ENCODE data around the gene HEXD. TPM values are rescaled to one million over a fixed set of nuclear protein-coding genes. Genes with fewer than 3 reads are reported as not detected.

Gene HEXD
- total RNA-seq, 4 donors from 2014 or later, result 47.0 to 160 (median 105) TPM

DNA sequence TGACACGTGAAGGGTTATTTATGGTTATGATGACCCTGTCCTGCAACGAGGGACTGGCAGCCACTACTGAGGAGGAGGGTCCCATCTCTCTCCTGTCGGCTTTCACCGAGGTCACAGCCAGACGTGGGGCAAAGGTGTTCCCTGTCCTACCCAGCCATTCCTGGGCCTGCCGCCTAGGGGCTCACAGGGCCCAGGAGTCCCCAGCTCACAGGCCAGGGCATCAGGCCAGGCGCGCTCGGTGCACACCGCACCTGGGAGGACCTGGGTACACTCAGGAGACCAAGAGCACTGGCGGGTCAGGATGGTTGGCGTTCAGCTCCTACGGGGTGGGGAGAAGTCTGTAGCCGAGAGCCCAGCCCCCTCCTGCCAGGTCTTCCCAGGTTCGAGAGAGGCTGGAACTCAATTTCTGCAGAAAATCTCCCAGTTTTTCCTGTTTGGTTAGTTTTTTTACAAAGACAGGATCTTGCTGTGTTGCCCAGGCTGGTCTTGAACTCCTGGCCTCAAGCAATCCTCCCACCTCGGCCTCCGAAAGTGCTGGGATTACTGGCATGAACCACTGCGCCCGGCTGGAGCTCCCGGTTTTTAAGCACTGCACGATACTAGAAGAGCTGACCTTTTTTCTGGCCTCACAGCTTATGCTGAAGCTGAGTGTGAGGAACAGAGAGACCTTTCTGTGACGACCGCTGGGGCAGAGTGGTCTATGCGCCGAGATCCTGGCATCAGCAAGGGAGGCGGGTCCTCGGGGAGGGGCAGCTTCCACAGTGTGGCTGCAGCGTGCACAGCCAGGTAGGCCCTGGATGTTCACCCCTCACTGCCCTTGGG lies 24.7 kb downstream of the HEXD start:
- TF ChIP-seq, protein P1, sequence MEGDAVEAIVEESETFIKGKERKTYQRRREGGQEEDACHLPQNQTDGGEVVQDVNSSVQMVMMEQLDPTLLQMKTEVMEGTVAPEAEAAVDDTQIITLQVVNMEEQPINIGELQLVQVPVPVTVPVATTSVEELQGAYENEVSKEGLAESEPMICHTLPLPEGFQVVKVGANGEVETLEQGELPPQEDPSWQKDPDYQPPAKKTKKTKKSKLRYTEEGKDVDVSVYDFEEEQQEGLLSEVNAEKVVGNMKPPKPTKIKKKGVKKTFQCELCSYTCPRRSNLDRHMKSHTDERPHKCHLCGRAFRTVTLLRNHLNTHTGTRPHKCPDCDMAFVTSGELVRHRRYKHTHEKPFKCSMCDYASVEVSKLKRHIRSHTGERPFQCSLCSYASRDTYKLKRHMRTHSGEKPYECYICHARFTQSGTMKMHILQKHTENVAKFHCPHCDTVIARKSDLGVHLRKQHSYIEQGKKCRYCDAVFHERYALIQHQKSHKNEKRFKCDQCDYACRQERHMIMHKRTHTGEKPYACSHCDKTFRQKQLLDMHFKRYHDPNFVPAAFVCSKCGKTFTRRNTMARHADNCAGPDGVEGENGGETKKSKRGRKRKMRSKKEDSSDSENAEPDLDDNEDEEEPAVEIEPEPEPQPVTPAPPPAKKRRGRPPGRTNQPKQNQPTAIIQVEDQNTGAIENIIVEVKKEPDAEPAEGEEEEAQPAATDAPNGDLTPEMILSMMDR (IDR thresholded peaks at IDR 0.05; ENCODE audit: low read depth), result no peak

DNA sequence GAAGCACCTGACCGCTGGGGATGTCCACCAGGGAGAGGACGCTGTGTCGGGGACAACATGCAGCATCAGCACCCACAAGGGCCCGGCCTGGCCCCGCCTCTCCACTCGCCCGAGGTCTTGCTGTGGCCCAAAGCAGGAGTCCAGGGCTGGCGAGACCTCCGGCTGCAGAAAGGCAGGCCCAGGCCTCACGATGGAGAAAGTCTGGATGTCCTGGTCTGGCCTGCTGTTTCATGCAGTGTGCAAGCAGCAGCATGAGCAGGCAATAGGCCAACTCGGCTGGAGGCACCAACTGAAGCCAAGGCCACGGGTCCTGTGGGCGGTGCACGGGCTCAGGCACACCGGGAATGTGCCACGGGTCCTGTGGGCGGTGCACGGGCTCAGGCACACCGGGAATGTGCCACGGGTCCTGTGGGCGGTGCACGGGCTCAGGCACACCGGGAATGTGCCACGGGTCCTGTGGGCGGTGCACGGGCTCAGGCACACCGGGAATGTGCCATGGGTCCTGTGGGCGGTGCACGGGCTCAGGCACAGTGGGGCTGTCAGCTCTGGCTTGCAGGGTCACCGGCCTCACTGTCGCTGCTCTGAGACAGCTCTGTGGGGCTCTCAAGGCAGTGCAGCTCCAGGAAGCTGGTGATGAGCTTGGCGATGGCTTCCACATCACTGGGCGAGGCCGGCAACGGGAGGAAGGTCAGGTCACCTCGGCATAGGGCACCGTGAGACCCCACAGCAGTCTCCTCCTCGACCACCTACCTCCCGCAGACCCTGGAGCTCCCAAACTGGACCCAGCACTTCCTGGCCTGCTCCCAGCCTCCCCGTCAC lies 25.5 kb downstream of the HEXD start:
- TF ChIP-seq, protein P1 (IDR thresholded peaks at IDR 0.05; ENCODE audit: low read depth), result no peak

DNA sequence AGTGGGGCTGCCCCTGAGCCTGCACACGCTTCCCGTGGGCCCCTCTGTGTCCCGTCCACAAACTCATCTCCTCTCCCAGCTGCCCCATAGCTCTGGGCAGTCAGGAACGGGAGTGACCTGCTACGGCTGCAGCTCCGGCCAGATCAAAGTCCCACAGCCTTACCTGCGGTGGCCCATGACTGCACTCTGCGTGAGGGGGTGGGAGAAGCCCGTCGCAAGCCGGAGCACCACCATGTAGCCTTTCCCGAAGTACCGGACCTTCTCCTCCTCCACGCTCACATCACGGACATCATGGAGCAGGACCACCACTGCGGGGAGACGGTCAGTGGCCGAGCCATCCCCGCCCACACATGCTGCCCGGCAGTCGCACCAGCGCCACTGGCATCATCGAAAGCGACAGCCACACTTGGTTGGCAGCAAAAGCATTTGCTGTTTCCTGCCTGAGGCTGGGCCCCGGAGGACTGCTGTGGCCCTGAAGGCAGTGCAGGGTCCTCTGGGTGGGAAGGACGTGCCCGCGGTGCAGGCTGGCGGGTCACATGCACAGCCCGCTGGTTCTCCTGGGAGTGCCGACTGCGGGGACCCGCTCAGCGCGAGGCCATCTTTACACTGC lies 26.2 kb downstream of the HEXD start:
- TF ChIP-seq, protein P1 (IDR thresholded peaks at IDR 0.05; ENCODE audit: low read depth), result no peak

DNA sequence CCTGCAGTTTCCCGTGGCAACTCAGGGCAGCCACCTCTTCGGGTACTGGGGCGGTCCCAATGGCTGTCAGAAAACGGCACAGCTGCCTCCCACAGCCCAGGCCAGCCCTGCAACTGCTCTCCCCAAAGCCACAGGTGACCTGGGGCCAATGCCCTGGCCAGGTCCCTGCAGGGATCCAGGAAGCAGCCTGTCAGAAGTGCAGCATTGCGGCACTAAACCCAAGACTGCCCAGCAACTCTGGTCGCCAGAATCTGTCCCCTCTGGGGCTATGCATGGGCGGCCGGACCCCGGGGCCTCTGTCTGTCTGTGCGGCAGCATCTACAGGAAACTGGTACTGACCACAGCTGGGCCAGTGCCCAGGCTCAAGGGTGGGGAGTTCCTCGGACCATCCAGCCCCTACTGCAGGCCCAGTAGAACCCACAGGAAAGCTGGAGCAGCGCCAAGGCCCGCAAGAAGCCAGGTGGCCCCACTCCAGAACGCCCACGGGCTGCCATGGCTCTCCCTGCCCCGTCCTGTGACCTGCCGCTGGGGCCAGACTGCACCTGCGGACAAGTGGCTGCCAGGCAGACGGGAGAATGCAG lies 26.9 kb downstream of the HEXD start:
- TF ChIP-seq, protein P1 (IDR thresholded peaks at IDR 0.05; ENCODE audit: low read depth), result no peak

DNA sequence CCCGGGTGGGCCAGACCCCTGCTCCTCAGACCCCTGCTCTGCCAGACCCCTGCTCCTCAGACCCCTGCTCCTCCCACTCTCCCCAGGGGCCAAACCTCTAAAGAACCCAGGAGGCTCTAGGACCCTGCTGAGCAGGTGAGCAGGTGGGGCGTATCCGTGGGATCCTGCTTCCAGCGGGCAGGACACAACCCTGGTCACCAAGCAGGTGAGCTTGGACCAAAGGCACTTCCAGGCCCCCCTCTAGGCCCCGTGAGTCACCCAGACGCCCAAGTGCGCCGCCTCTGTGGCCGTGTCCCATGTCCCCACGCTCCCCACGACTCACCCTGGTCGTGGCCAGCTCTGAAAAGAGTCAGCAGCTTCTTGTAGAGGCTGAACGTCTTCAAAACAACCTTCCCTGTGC lies 27.4 kb downstream of the HEXD start:
- TF ChIP-seq, protein P1 (IDR thresholded peaks at IDR 0.05; ENCODE audit: low read depth), result no peak

DNA sequence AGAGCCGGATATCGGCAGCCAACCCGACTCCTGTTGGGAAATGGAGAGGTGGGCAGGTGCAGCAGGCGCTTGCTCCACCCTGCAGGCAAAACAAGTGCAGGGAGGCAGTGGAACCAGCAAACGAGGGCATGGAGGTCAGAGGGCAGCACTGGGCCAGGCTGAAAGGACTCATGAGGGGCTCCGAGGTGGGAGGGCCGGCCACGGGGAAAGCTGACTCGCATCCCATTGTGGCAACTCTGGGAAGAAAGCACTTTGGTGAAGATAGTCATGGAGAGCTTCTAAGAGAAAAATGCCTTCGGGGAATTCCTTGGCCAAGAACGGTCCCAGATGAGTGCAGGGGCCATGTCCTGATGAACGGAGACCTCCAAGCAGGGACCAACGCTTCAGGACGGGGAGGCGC lies 28.0 kb downstream of the HEXD start:
- TF ChIP-seq, protein P1 (IDR thresholded peaks at IDR 0.05; ENCODE audit: low read depth), result no peak

Measured in subcutaneous adipose tissue (tissue), 4 donors.